Endothelial cell (in vitro differentiated cells): Measurements from ENCODE around the gene NEBL. TPM values are rescaled to one million over a fixed set of nuclear protein-coding genes. Genes with fewer than 3 reads are reported as not detected.

ENCODE experiments used
- DNase-seq: peaks from one replicate; pipeline ENCODE4 v3.0.0; 2021; ENCODE audit warnings: low spot score
- H3K27ac Mint-ChIP-seq: one replicate; pipeline ENCODE4 v1.8.0; 2021; ENCODE audit warnings: mixed read lengths, inconsistent platforms; ENCODE audit not compliant: unreplicated experiment
- H3K27me3 Mint-ChIP-seq: one replicate; pipeline ENCODE4 v1.8.0; 2021; ENCODE audit warnings: mild to moderate bottlenecking, moderate library complexity, mixed read lengths, inconsistent platforms; ENCODE audit not compliant: unreplicated experiment
- H3K36me3 Mint-ChIP-seq: one replicate; pipeline ENCODE4 v1.8.0; 2021; ENCODE audit warnings: mild to moderate bottlenecking, low read depth, mixed read lengths, inconsistent platforms; ENCODE audit not compliant: unreplicated experiment
- H3K4me1 Mint-ChIP-seq: one replicate; pipeline ENCODE4 v1.8.0; 2021; ENCODE audit warnings: mild to moderate bottlenecking, mixed read lengths, inconsistent platforms; ENCODE audit not compliant: unreplicated experiment
- H3K4me3 Mint-ChIP-seq: one replicate; pipeline ENCODE4 v1.8.0; 2021; ENCODE audit warnings: mild to moderate bottlenecking, mixed read lengths, inconsistent platforms; ENCODE audit not compliant: unreplicated experiment
- H3K9me3 Mint-ChIP-seq: one replicate; pipeline ENCODE4 v1.8.0; 2021; ENCODE audit warnings: mixed read lengths, inconsistent platforms; ENCODE audit not compliant: unreplicated experiment
- CTCF ChIP-seq: fragments of 200-600 bp; sonication (generic); IDR thresholded peaks from one replicate; pipeline ENCODE4 v1.5.0; 2021; ENCODE audit warnings: antibody characterized with exemption; ENCODE audit not compliant: unreplicated experiment
- total RNA-seq: library from RNA; stranded (reverse); fragmentation: NEBNext Ultra II Directional; extraction: Animal tissue kit (Norgen Biotek cat#: 25700); gene quantifications from one replicate; pipeline ENCODE4 v1.2.1, GENCODE V29; 2021; ENCODE audit not compliant: unreplicated experiment

The NEBL gene
- total RNA-seq, 1 donor from 2014 or later: 1.7 TPM

GRCh38 chr10:20879136-20879535 lies 18.0 kb downstream of the NEBL start:
- Mint-ChIP-seq H3K9me3 (no peaks in the 10 kb centered on the region), H3K27me3 (no peaks in the 10 kb centered on the region), H3K36me3 (no peaks in the 10 kb centered on the region), H3K4me3 (no peak overlapping the region), H3K27ac (no peak overlapping the region), H3K4me1 (no peaks in the 10 kb centered on the region)
- TF ChIP-seq CTCF: no peak
- DNase-seq: no peak

- no peaks in the 10 kb centered on the region for H3K4me1 Mint-ChIP-seq
- H3K27ac Mint-ChIP-seq: no peak overlapping the region
- no peaks in the 10 kb centered on the region for H3K36me3 Mint-ChIP-seq
- no peak overlapping the region for H3K4me3 Mint-ChIP-seq
- TF ChIP-seq CTCF: no peak
- H3K9me3 Mint-ChIP-seq: no peaks in the 10 kb centered on the region
- no peaks in the 10 kb centered on the region for H3K27me3 Mint-ChIP-seq
- no peak for DNase-seq
Measured at GRCh38 chr10:20877986-20878983, 18.8 kb downstream of the NEBL start.

- H3K27me3 Mint-ChIP-seq: no peaks in the 10 kb centered on the region
- no peak for TF ChIP-seq CTCF
- H3K36me3 Mint-ChIP-seq: no peaks in the 10 kb centered on the region
- no peak overlapping the region for H3K27ac Mint-ChIP-seq
- no peak for DNase-seq
- H3K4me1 Mint-ChIP-seq: no peaks in the 10 kb centered on the region
- H3K9me3 Mint-ChIP-seq: no peaks in the 10 kb centered on the region
- H3K4me3 Mint-ChIP-seq: no peak overlapping the region
Measured at GRCh38 chr10:20877554-20877953, 19.6 kb downstream of the NEBL start.

- H3K4me1 Mint-ChIP-seq: no peaks in the 10 kb centered on the region
- H3K9me3 Mint-ChIP-seq: no peaks in the 10 kb centered on the region
- no peaks in the 10 kb centered on the region for H3K27me3 Mint-ChIP-seq
- no peak for TF ChIP-seq CTCF
- DNase-seq: no peak
- H3K36me3 Mint-ChIP-seq: no peaks in the 10 kb centered on the region
- no peak overlapping the region for H3K4me3 Mint-ChIP-seq
- H3K27ac Mint-ChIP-seq: no peak overlapping the region
Measured at GRCh38 chr10:20874261-20874660, 22.9 kb downstream of the NEBL start.

- Mint-ChIP-seq H3K27ac (no peak overlapping the region), H3K36me3 (no peaks in the 10 kb centered on the region), H3K9me3 (no peaks in the 10 kb centered on the region), H3K4me1 (no peaks in the 10 kb centered on the region), H3K4me3 (no peak overlapping the region), H3K27me3 (no peaks in the 10 kb centered on the region)
- DNase-seq: no peak
- no peak for TF ChIP-seq CTCF
Measured at GRCh38 chr10:20871970-20872369, 25.1 kb downstream of the NEBL start.
